Stomach (tissue), 9 donors: ENCODE data around the gene FLCN. TPM values are rescaled to one million over a fixed set of nuclear protein-coding genes. Genes with fewer than 3 reads are reported as not detected.

Experiments
- DNase-seq, 2 donors: peaks; one replicate each; pipeline versions ENCODE4 v3.0.0 to v3.0.0-alpha.2; 2013 to 2019
- H3K27ac ChIP-seq, 5 donors: fragments of 200-600 bp in 4 of 5; sonication (generic) in 4 of 5; one replicate each; pipeline ENCODE4 v1.5.1; 2013 to 2019; ENCODE audit warnings: mild to moderate bottlenecking in 1 of 5, moderate library complexity in 1 of 5
- H3K27me3 ChIP-seq, 3 donors: fragments of 200-600 bp; sonication (generic); one replicate each; pipeline ENCODE4 v1.5.1; 2017 to 2019; ENCODE audit warnings: mixed run types in 1 of 3
- H3K36me3 ChIP-seq, 4 donors: fragments of 200-600 bp; sonication (generic); 1 replicate in 3 of 4; 2 replicates in 1 of 4; pipeline ENCODE4 v1.5.1; 2016 to 2019
- H3K4me1 ChIP-seq, 4 donors: fragments of 200-600 bp; sonication (generic); one replicate each; pipeline ENCODE4 v1.5.1; 2016 to 2019
- H3K4me3 ChIP-seq, 4 donors: fragments of 200-600 bp; sonication (generic) in 3 of 4; one replicate each; pipeline ENCODE4 v1.5.1; 2016 to 2019; ENCODE audit warnings: mild to moderate bottlenecking in 1 of 4
- H3K9me3 ChIP-seq, 4 donors: fragments of 200-600 bp; sonication (generic); one replicate each; pipeline ENCODE4 v1.5.1; 2016 to 2019
- CTCF ChIP-seq, 7 experiments: fragments of 450-650 bp in 4 of 7; fragments of 200-600 bp in 3 of 7; sonication (generic) in 3 of 7; IDR thresholded peaks; one replicate each; pipeline ENCODE4 v1.5.1; 2016 to 2019; ENCODE audit warnings: antibody characterized with exemption in 7 of 7, control low read depth in 2 of 7, mild to moderate bottlenecking in 1 of 7
- EP300 ChIP-seq: sonication (generic); formaldehyde crosslinking; IDR thresholded peaks from one replicate; pipeline ENCODE4 v1.6.1; 2017; ENCODE audit warnings: antibody characterized with exemption
- POLR2A ChIP-seq, 4 donors: fragments of 450-650 bp; IDR thresholded peaks; one replicate each; pipeline ENCODE4 v1.6.1; 2016; ENCODE audit warnings: antibody characterized with exemption in 4 of 4, control low read depth in 2 of 4, mild to moderate bottlenecking in 1 of 4, moderate library complexity in 1 of 4
- POLR2AphosphoS5 ChIP-seq, 3 donors: sonication (generic); formaldehyde crosslinking; IDR thresholded peaks; one replicate each; pipeline ENCODE4 v1.6.1; 2016; ENCODE audit warnings: antibody characterized with exemption in 3 of 3
- WGBS, 5 donors: extraction: QIAGEN DNeasy Blood & Tissue Kit in 3 of 5; methylation state at CpG; one replicate each; pipeline versions ENCODE4 v1.1.5 to v1.1.7; 2013 to 2018; 5-methylcytosine and 5-hydroxymethylcytosine counted together
- intact Hi-C: fragments of 100-400 bp; cut with DNase I; formaldehyde crosslinking; loops from one replicate; pipeline ENCODE4 v1.15.1; 2023; ENCODE audit warnings: low total_unique reads
- polyA plus RNA-seq, 3 donors: library from polyadenylated mRNA; stranded (reverse); fragments of 200-250 nt; gene quantifications; one replicate each; pipeline ENCODE4 v1.2.3, GENCODE V29; 2013
- total RNA-seq, 5 donors: library from RNA; depleted of rRNA; stranded (reverse); fragments of >200 nt; gene quantifications; one replicate each; pipeline versions ENCODE4 v1.1.0 to v1.2.3, GENCODE V29; 2014 to 2016
- donor health status: healthy with polysubstance abuse.
- donor health status: Bipolar disorder and iron deficiency.
- donor health status: healthy.

The FLCN gene
- total and polyA plus RNA-seq, 8 donors = 6.9 to 378 (median 41.9) TPM

GRCh38 chr17:17232303-17232621 is 4.7 kb downstream of the FLCN start:
- no peaks in the 10 kb centered on the region for H3K27me3 ChIP-seq
- TF ChIP-seq CTCF (IDR thresholded peaks at IDR 0.05) (no peak), POLR2AphosphoS5 (IDR thresholded peaks at IDR 0.05) (no peak), EP300 (no peak)
- H3K9me3 ChIP-seq = no peaks in the 10 kb centered on the region
- no peak overlapping the region for H3K4me3 ChIP-seq
- intact Hi-C loops = no loop called here
- 77 to 80% (median 79%) methylated on average over 11 of the region's 11 CpGs for whole genome bisulfite sequencing, 5 donors
- H3K36me3 ChIP-seq = peaks cover 46 to 59% (median 57%) of the 10 kb centered on the region in 4 donors
- DNase-seq = no peak
- peaks cover 20 to 60% (median 43%) of the 10 kb centered on the region in 4 donors for H3K4me1 ChIP-seq
- no peak overlapping the region for H3K27ac ChIP-seq

- Histone ChIP-seq H3K4me1 (peaks cover 20 to 60% (median 43%) of the 10 kb centered on the region in 4 donors), H3K4me3 (no peak overlapping the region), H3K36me3 (peaks cover 51 to 64% (median 62%) of the 10 kb centered on the region in 4 donors), H3K9me3 (no peaks in the 10 kb centered on the region), H3K27ac (no peak overlapping the region), H3K27me3 (no peaks in the 10 kb centered on the region)
- no peak for TF ChIP-seq EP300
- no peak for TF ChIP-seq CTCF (IDR thresholded peaks at IDR 0.05)
- no peak for TF ChIP-seq POLR2AphosphoS5 (IDR thresholded peaks at IDR 0.05)
- no peak for TF ChIP-seq POLR2A (IDR thresholded peaks at IDR 0.05)
- no peak for DNase-seq
- intact Hi-C loops = no loop called here
- 78 to 82% (median 79%) methylated on average over 16 of the region's 16 CpGs for WGBS, 5 donors
These were observed 5.2 kb downstream of the FLCN start for GRCh38 chr17:17231621-17232302.

GRCh38 chr17:17229416-17230384 is 7.3 kb downstream of the FLCN start:
- TF ChIP-seq POLR2A (IDR thresholded peaks at IDR 0.05) (no peak), CTCF (IDR thresholded peaks at IDR 0.05) (no peak), POLR2AphosphoS5 (IDR thresholded peaks at IDR 0.05) (no peak), EP300 (no peak)
- H3K27ac ChIP-seq = no peak overlapping the region
- no peaks in the 10 kb centered on the region for H3K27me3 ChIP-seq
- H3K9me3 ChIP-seq = no peaks in the 10 kb centered on the region
- no peak for DNase-seq
- peaks cover 71 to 84% (median 82%) of the 10 kb centered on the region in 4 donors for H3K36me3 ChIP-seq
- 85 to 93% (median 90%) methylated on average over 25 to 26 of the region's 26 CpGs for WGBS, 5 donors
- no peak overlapping the region for H3K4me3 ChIP-seq
- peaks cover 6 to 42% (median 28%) of the 10 kb centered on the region in 4 donors for H3K4me1 ChIP-seq
- intact Hi-C loops = no loop called here

- no peak for TF ChIP-seq CTCF (IDR thresholded peaks at IDR 0.05)
- Histone ChIP-seq H3K4me3 (no peak overlapping the region), H3K27me3 (no peaks in the 10 kb centered on the region), H3K4me1 (peaks cover 6 to 32% (median 20%) of the 10 kb centered on the region in 4 donors), H3K27ac (peak overlapping the region in 1 of 5 donors; percentile 17), H3K36me3 (peaks cover 81 to 94% (median 92%) of the 10 kb centered on the region in 4 donors), H3K9me3 (no peaks in the 10 kb centered on the region)
- DNase-seq = no peak
- WGBS, 5 donors = 85 to 92% (median 87%) methylated on average over 16 to 17 of the region's 17 CpGs
- intact Hi-C loops = no loop called here
These were observed 8.3 kb downstream of the FLCN start for GRCh38 chr17:17228521-17229279.
